Activated T-helper 1 cell treated with anti-CD3 and anti-CD28 coated beads, Interleukin-12 subunit alpha, Interleukin-12 subunit beta, Interleukin-2, Interleukin-4 antibody, amounts not matched to agents 30 ng/mL and 10 ng/mL and 1 ng/mL, durations not matched to agents 14 hours and 24 hours and 36 hours (primary cell): Measurements from ENCODE around the gene TUBGCP4. TPM values are rescaled to one million over a fixed set of nuclear protein-coding genes. Genes with fewer than 3 reads are reported as not detected.

Experiments used
- DNase-seq: peaks from one replicate; pipeline ENCODE4 v3.0.0; 2021; ENCODE audit warnings: low spot score
- H3K27ac Mint-ChIP-seq: one replicate; pipeline ENCODE4 v1.8.0; 2021; ENCODE audit warnings: mild to moderate bottlenecking, mixed read lengths
- H3K27me3 Mint-ChIP-seq: one replicate; pipeline ENCODE4 v1.8.0; 2022; ENCODE audit warnings: mild to moderate bottlenecking, moderate library complexity, mixed read lengths; ENCODE audit not compliant: insufficient read depth
- H3K36me3 Mint-ChIP-seq: one replicate; pipeline ENCODE4 v1.8.0; 2021; ENCODE audit warnings: low read depth, mixed read lengths
- H3K4me1 Mint-ChIP-seq: one replicate; pipeline ENCODE4 v1.8.0; 2021; ENCODE audit warnings: low read depth, mixed read lengths
- H3K4me3 Mint-ChIP-seq: one replicate; pipeline ENCODE4 v1.8.0; 2021; ENCODE audit warnings: mild to moderate bottlenecking, moderate library complexity, mixed read lengths
- H3K9me3 Mint-ChIP-seq: one replicate; pipeline ENCODE4 v1.8.0; 2021; ENCODE audit warnings: mixed read lengths
- intact Hi-C: fragments of 100-400 bp; cut with micrococcal nuclease; formaldehyde crosslinking; loops from one replicate; pipeline ENCODE4 v1.15.1; 2024
- total RNA-seq: library from RNA; stranded (reverse); gene quantifications from 2 replicates; pipeline ENCODE4 v1.2.3, GENCODE V29; 2022

Gene TUBGCP4
- 46.5 and 47.2 TPM in 2 replicates for total RNA-seq

- intact Hi-C loops, result loop anchor here (1.0 to 5.0 kb wide), 5 partner anchors 41 to 264 kb away; partner anchors contain the start of genes CCNDBP1, LCMT2, TP53BP1 and UBR1
- Mint-ChIP-seq H3K27ac (peak within 1 kb of the TSS; percentile 83), H3K36me3 (peaks cover 52% of the 10 kb centered on the region), H3K4me1 (peaks cover 54% of the 10 kb centered on the region), H3K27me3 (no peaks in the 10 kb centered on the region), H3K9me3 (peaks cover 19% of the 10 kb centered on the region), H3K4me3 (peak within 1 kb of the TSS; percentile 92)
- DNase-seq, result peak; percentile 77
Observed at GRCh38 chr15:43370975-43371974, at the start of gene TUBGCP4, which contains the start of gene ZSCAN29. TUBGCP4 (plus strand) TSS chr15:43371101; CDS start chr15:43371355, 254 bp downstream. ZSCAN29 (minus strand) TSS chr15:43371043; CDS start chr15:43369913, 1,130 bp downstream.

GRCh38 chr15:43325039-43325684 is 45.7 kb upstream of the TUBGCP4 start:
- Mint-ChIP-seq H3K4me3 (no peak overlapping the region), H3K4me1 (peaks cover 24% of the 10 kb centered on the region), H3K27ac (no peak overlapping the region), H3K9me3 (no peaks in the 10 kb centered on the region), H3K27me3 (peaks cover 9% of the 10 kb centered on the region), H3K36me3 (peaks cover 23% of the 10 kb centered on the region)
- intact Hi-C loops, result no loop called here
- no peak for DNase-seq

GRCh38 chr15:43329217-43329959 is 41.5 kb upstream of the TUBGCP4 start:
- no peaks in the 10 kb centered on the region for H3K9me3 Mint-ChIP-seq
- intact Hi-C loops, result no loop called here
- peak; percentile 4 for DNase-seq
- H3K36me3 Mint-ChIP-seq, result peaks cover 39% of the 10 kb centered on the region
- H3K27ac Mint-ChIP-seq, result peak overlapping the region; percentile 94
- H3K27me3 Mint-ChIP-seq, result peaks cover 3% of the 10 kb centered on the region
- H3K4me1 Mint-ChIP-seq, result peaks cover 40% of the 10 kb centered on the region
- H3K4me3 Mint-ChIP-seq, result peak overlapping the region; percentile 87

- intact Hi-C loops, result loop anchor here (1.0 to 10.0 kb wide), 5 partner anchors 41 to 1665 kb away; partner anchors contain the start of genes CCNDBP1, MGA, PDIA3 and TUBGCP4
- no peaks in the 10 kb centered on the region for H3K27me3 Mint-ChIP-seq
- peak within 1 kb of the TSS; percentile 87 for H3K4me3 Mint-ChIP-seq
- H3K36me3 Mint-ChIP-seq, result peaks cover 42% of the 10 kb centered on the region
- H3K27ac Mint-ChIP-seq, result peak within 1 kb of the TSS; percentile 94
- peaks cover 40% of the 10 kb centered on the region for H3K4me1 Mint-ChIP-seq
- H3K9me3 Mint-ChIP-seq, result no peaks in the 10 kb centered on the region
- peak; percentile 86 for DNase-seq
Observed at GRCh38 chr15:43329960-43330779, 40.7 kb upstream of the TUBGCP4 start, which contains the start of gene LCMT2. LCMT2 (minus strand) TSS chr15:43330573; CDS start chr15:43330489, 84 bp downstream.

GRCh38 chr15:43330780-43331087 is 40.2 kb upstream of the TUBGCP4 start:
- no peak for DNase-seq
- peaks cover 40% of the 10 kb centered on the region for H3K4me1 Mint-ChIP-seq

GRCh38 chr15:43346305-43346704 is 24.6 kb upstream of the TUBGCP4 start:
- no peak for DNase-seq
- no peaks in the 10 kb centered on the region for H3K9me3 Mint-ChIP-seq
- peaks cover 13% of the 10 kb centered on the region for H3K36me3 Mint-ChIP-seq
- H3K27ac Mint-ChIP-seq, result no peak overlapping the region
- intact Hi-C loops, result no loop called here
- H3K4me3 Mint-ChIP-seq, result no peak overlapping the region
- no peaks in the 10 kb centered on the region for H3K27me3 Mint-ChIP-seq
- H3K4me1 Mint-ChIP-seq, result no peaks in the 10 kb centered on the region

More at GRCh38 chr15:43330780-43331087, 40.2 kb upstream of the TUBGCP4 start:
- Mint-ChIP-seq H3K9me3 (no peaks in the 10 kb centered on the region), H3K27me3 (no peaks in the 10 kb centered on the region), H3K4me3 (peak overlapping the region; percentile 87), H3K36me3 (peaks cover 45% of the 10 kb centered on the region), H3K27ac (peak overlapping the region; percentile 94)
- intact Hi-C loops, result loop anchor here (1.0 to 10.0 kb wide), 5 partner anchors 41 to 1666 kb away; partner anchors contain the start of genes CCNDBP1, MGA, PDIA3 and TUBGCP4

GRCh38 chr15:43347114-43347513 is 23.8 kb upstream of the TUBGCP4 start:
- H3K9me3 Mint-ChIP-seq, result no peaks in the 10 kb centered on the region
- H3K27ac Mint-ChIP-seq, result no peak overlapping the region
- no peak for DNase-seq
- no peak overlapping the region for H3K4me3 Mint-ChIP-seq
- H3K4me1 Mint-ChIP-seq, result no peaks in the 10 kb centered on the region
- H3K36me3 Mint-ChIP-seq, result peaks cover 13% of the 10 kb centered on the region
- H3K27me3 Mint-ChIP-seq, result no peaks in the 10 kb centered on the region
- intact Hi-C loops, result no loop called here

- peaks cover 19% of the 10 kb centered on the region for H3K36me3 Mint-ChIP-seq
- intact Hi-C loops, result no loop called here
- no peaks in the 10 kb centered on the region for H3K27me3 Mint-ChIP-seq
- DNase-seq, result no peak
- peaks cover 6% of the 10 kb centered on the region for H3K4me1 Mint-ChIP-seq
- no peak overlapping the region for H3K4me3 Mint-ChIP-seq
- peaks cover under 1% of the 10 kb centered on the region for H3K9me3 Mint-ChIP-seq
- H3K27ac Mint-ChIP-seq, result no peak overlapping the region
Observed at GRCh38 chr15:43352693-43353382, 18.1 kb upstream of the TUBGCP4 start.

- Mint-ChIP-seq H3K27me3 (no peaks in the 10 kb centered on the region), H3K9me3 (peaks cover 67% of the 10 kb centered on the region), H3K27ac (no peak overlapping the region), H3K4me3 (no peak overlapping the region), H3K36me3 (peaks cover 79% of the 10 kb centered on the region), H3K4me1 (no peaks in the 10 kb centered on the region)
- intact Hi-C loops, result no loop called here
- DNase-seq, result no peak
Observed at GRCh38 chr15:43360821-43361220, 10.1 kb upstream of the TUBGCP4 start.

GRCh38 chr15:43361313-43361903 is 9.5 kb upstream of the TUBGCP4 start:
- no peak for DNase-seq
- intact Hi-C loops, result no loop called here
- H3K4me1 Mint-ChIP-seq, result no peaks in the 10 kb centered on the region
- peaks cover 79% of the 10 kb centered on the region for H3K36me3 Mint-ChIP-seq
- H3K27me3 Mint-ChIP-seq, result no peaks in the 10 kb centered on the region
- H3K27ac Mint-ChIP-seq, result no peak overlapping the region
- peaks cover 70% of the 10 kb centered on the region for H3K9me3 Mint-ChIP-seq
- no peak overlapping the region for H3K4me3 Mint-ChIP-seq
